Activated CD8-positive, alpha-beta memory T cell treated with anti-CD3 and anti-CD28 coated beads for 48 hours (primary cell): ENCODE results near the gene COL26A1.
"Not testable (repeated sequence)": the region's sequence is repeated elsewhere in the genome, so short reads cannot be mapped to it uniquely, and the experiment has no call there.

Source experiments
- DNase-seq, 3 experiments: peaks; one replicate each; pipeline ENCODE4 v3.0.0-alpha.2; 2020; ENCODE audit warnings: low read depth in 2 of 3, low spot score in 2 of 3

COL26A1 gene

GRCh38 chr7:101436857-101437576 lies 74.3 kb downstream of the COL26A1 start:
- no peak for DNase-seq

GRCh38 chr7:101441890-101442289 lies 79.2 kb downstream of the COL26A1 start:
- DNase-seq, result no peak

- DNase-seq, result no peak
These were observed 79.9 kb downstream of the COL26A1 start for GRCh38 chr7:101442426-101443070.

GRCh38 chr7:101450064-101450463 lies 87.4 kb downstream of the COL26A1 start:
- DNase-seq, result no peak

GRCh38 chr7:101453617-101454016 lies 90.9 kb downstream of the COL26A1 start:
- DNase-seq, result no peak

- no peak for DNase-seq
These were observed 94.5 kb downstream of the COL26A1 start for GRCh38 chr7:101457001-101457750.

GRCh38 chr7:101465131-101465530 lies 102.5 kb downstream of the COL26A1 start:
- DNase-seq, result no peak

- DNase-seq, result no peak
These were observed 103.0 kb downstream of the COL26A1 start for GRCh38 chr7:101465576-101466196.

- DNase-seq, result no peak
These were observed 104.2 kb downstream of the COL26A1 start for GRCh38 chr7:101466871-101467270.

GRCh38 chr7:101468546-101469275 lies 106.0 kb downstream of the COL26A1 start:
- no peak for DNase-seq

- no peak for DNase-seq
These were observed 108.2 kb downstream of the COL26A1 start for GRCh38 chr7:101470668-101471487.

GRCh38 chr7:101474178-101474577 lies 111.5 kb downstream of the COL26A1 start:
- DNase-seq, result no peak

GRCh38 chr7:101475691-101476090 lies 113.0 kb downstream of the COL26A1 start:
- DNase-seq, result not testable (repeated sequence)

- no peak for DNase-seq
These were observed 116.5 kb downstream of the COL26A1 start for GRCh38 chr7:101479217-101479616.

GRCh38 chr7:101486056-101486432 lies 123.4 kb downstream of the COL26A1 start:
- DNase-seq, result not testable (repeated sequence)

GRCh38 chr7:101486433-101487104 lies 123.9 kb downstream of the COL26A1 start:
- DNase-seq, result no peak

GRCh38 chr7:101487105-101487458 lies 124.4 kb downstream of the COL26A1 start:
- DNase-seq, result no peak

- no peak for DNase-seq
These were observed 125.1 kb downstream of the COL26A1 start for GRCh38 chr7:101487753-101488152.

- no peak for DNase-seq
These were observed 126.3 kb downstream of the COL26A1 start for GRCh38 chr7:101488826-101489572.
